GM12891 (cell line): ENCODE results near the gene PLEKHA5.

Experiments
- DNase-seq: peaks from one replicate; pipeline ENCODE4 v3.0.0; 2011; ENCODE audit warnings: low spot score; ENCODE audit not compliant: insufficient read length
- FAIRE-seq: peaks from 2 replicates; lab custom pipeline; 2011; peaks lifted over from hg19 to GRCh38; lab: Jason Lieb, UNC
- PAX5 ChIP-seq: IDR thresholded peaks from 2 replicates; pipeline ENCODE4 v1.6.1; 2011; ENCODE audit warnings: low read length, moderate library complexity, mild to moderate bottlenecking; ENCODE audit not compliant: insufficient read depth, severe bottlenecking
- POLR2A ChIP-seq: IDR thresholded peaks from 2 replicates; pipeline ENCODE4 v1.6.1; 2011; ENCODE audit warnings: low read depth, low read length, control low read depth
- POLR2AphosphoS5 ChIP-seq: IDR thresholded peaks from 2 replicates; pipeline ENCODE4 v1.6.1; 2011; ENCODE audit warnings: low read depth, low read length, control low read depth
- POU2F2 ChIP-seq: IDR thresholded peaks from 2 replicates; pipeline ENCODE4 v1.6.1; 2011; ENCODE audit warnings: low read depth, mild to moderate bottlenecking, control low read depth, low read length, moderate library complexity
- SPI1 ChIP-seq: IDR thresholded peaks from 2 replicates; pipeline ENCODE4 v1.6.1; 2011; ENCODE audit warnings: low read depth, low read length, control low read depth
- TAF1 ChIP-seq: IDR thresholded peaks from 2 replicates; pipeline ENCODE4 v1.6.1; 2011; ENCODE audit warnings: low read depth, low read length, control low read depth

Gene PLEKHA5

GRCh38 chr12:19194963-19195362 is 65.4 kb downstream of the PLEKHA5 start:
- DNase-seq (no peak), FAIRE-seq (no peak)
- TF ChIP-seq TAF1 (no peak), SPI1 (no peak)

GRCh38 chr12:19196959-19197630 is 67.6 kb downstream of the PLEKHA5 start:
- DNase-seq (no peak), FAIRE-seq (no peak)
- TF ChIP-seq POU2F2 (no peak), TAF1 (no peak)

DNA sequence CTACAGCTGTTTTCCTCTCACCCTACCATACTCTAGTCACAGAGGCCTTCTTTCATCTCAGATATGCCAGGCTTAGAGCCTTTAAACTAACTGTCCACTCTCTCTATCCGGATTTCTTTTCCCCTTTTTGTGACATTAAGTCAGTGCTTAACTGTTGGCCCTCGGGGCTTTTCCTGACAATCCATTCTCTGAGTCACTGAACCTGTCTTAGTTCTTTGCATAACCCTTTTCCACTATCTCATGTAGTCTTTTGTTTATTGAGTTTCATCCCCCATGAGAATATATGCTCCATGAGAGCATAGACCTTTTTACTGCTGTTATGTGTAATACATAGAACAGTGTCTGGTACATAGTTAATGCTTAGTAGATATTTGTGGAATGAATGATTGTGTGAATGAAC is 68.7 kb downstream of the PLEKHA5 start:
- TF ChIP-seq POLR2A (no peak), POLR2AphosphoS5 (no peak), PAX5 (no peak), SPI1 (no peak), POU2F2 (no peak), TAF1 (no peak)
- no peak for FAIRE-seq
- DNase-seq: no peak

DNA sequence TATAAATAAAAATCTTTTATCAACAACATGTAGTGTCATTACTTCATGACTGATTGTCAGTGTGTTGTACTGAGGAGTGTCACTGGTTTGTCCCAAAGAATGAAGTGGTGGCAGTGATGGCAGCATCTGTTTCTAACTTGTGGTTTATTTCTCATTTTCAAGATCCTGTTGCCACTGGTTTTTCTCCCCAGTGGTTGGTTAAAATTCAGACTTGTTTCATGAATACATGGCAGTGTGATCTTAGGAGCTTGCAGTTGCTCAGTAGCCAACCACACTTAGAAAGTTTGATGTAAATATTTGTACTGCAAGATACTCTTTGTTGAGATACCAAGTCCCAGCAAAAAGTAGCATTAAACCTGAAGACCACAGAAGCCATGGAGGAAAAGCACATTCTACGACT is 69.8 kb downstream of the PLEKHA5 start:
- DNase-seq: no peak
- TF ChIP-seq POLR2AphosphoS5 (no peak), SPI1 (no peak), POLR2A (no peak), TAF1 (no peak), PAX5 (no peak), POU2F2 (no peak)
- FAIRE-seq: no peak

- FAIRE-seq (no peak), DNase-seq (no peak)
- TF ChIP-seq SPI1: no peak
- no peak for TF ChIP-seq TAF1
- no peak for TF ChIP-seq PAX5
- no peak for TF ChIP-seq POLR2AphosphoS5
Observed at GRCh38 chr12:19200261-19200660, 70.7 kb downstream of the PLEKHA5 start.

DNA sequence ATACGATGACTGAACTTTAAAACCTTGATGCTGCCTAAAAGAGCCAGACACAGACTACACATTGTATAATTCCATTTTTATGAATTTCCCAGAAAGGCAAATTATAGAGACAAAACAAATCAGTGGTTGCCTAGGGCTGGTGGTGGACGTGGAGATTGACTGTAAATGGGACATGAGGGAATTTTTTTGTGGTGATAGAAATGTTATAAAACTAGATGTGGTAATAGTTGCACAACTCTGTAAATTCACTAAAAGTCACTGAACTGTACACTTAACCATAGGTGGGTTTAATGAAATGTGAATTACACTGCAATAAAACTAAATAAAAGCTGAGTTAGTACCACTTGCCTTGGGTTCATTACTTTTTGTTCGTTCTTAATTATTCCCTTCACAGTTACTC is 72.1 kb downstream of the PLEKHA5 start:
- DNase-seq: no peak
- TF ChIP-seq PAX5 (no peak), POU2F2 (no peak), POLR2A (no peak)
- no peak for FAIRE-seq

DNA sequence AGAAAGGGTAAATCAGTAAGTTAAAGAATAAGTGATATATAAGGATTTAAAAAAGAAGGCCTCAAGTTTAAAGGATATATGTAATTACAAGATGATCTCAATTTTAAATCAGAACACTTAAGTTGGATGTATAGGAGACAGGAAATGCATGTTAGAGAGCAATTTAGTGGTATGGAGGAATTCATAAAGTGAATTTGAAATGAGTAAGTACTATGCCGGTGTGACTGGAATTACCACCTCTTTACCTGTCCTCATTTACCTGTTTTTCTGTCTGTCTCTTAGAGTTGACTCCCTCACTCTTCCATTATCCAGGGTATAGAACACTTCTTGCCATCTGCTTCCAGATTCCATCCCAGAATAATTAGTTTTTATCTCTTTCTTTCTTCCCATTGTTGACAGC is 73.5 kb downstream of the PLEKHA5 start:
- TF ChIP-seq POU2F2 (no peak), POLR2AphosphoS5 (no peak), PAX5 (no peak), POLR2A (no peak), SPI1 (no peak), TAF1 (no peak)
- DNase-seq (no peak), FAIRE-seq (no peak)

- FAIRE-seq (no peak), DNase-seq (no peak)
- TF ChIP-seq POLR2A (no peak), POLR2AphosphoS5 (no peak), POU2F2 (no peak), TAF1 (no peak), SPI1 (no peak), PAX5 (no peak)
Observed at GRCh38 chr12:19203539-19204506, 74.3 kb downstream of the PLEKHA5 start.

GRCh38 chr12:19205120-19205519 is 75.6 kb downstream of the PLEKHA5 start:
- DNase-seq (no peak), FAIRE-seq (no peak)
- TF ChIP-seq PAX5: no peak
- no peak for TF ChIP-seq TAF1
- no peak for TF ChIP-seq SPI1
- no peak for TF ChIP-seq POLR2AphosphoS5
- no peak for TF ChIP-seq POU2F2
- no peak for TF ChIP-seq POLR2A

GRCh38 chr12:19206493-19207077 is 77.1 kb downstream of the PLEKHA5 start:
- FAIRE-seq: no peak
- DNase-seq: no peak
- TF ChIP-seq SPI1 (no peak), PAX5 (no peak), POU2F2 (no peak), TAF1 (no peak), POLR2A (no peak), POLR2AphosphoS5 (no peak)
